Osteocyte (in vitro differentiated cells): ENCODE measurements around the gene OVOL2. TPM values are rescaled to one million over a fixed set of nuclear protein-coding genes. Genes with fewer than 3 reads are reported as not detected.
"Not testable (repeated sequence)": the region's sequence is repeated elsewhere in the genome, so short reads cannot be mapped to it uniquely, and the experiment has no call there.

Experiments used
- DNase-seq: peaks from one replicate; pipeline ENCODE4 v3.0.0; 2021; ENCODE audit warnings: mixed read lengths; ENCODE audit not compliant: unreplicated experiment; ENCODE audit errors: extremely low spot score
- H3K27ac Mint-ChIP-seq: one replicate; pipeline ENCODE4 v1.8.0; 2021; ENCODE audit warnings: mild to moderate bottlenecking, mixed read lengths; ENCODE audit not compliant: unreplicated experiment
- H3K27me3 Mint-ChIP-seq: one replicate; pipeline ENCODE4 v1.8.0; 2021; ENCODE audit warnings: mixed read lengths; ENCODE audit not compliant: unreplicated experiment
- H3K36me3 Mint-ChIP-seq: one replicate; pipeline ENCODE4 v1.8.0; 2021; ENCODE audit warnings: mixed read lengths; ENCODE audit not compliant: unreplicated experiment
- H3K4me1 Mint-ChIP-seq: one replicate; pipeline ENCODE4 v1.8.0; 2021; ENCODE audit warnings: mixed read lengths; ENCODE audit not compliant: unreplicated experiment
- H3K4me3 Mint-ChIP-seq: one replicate; pipeline ENCODE4 v1.8.0; 2021; ENCODE audit warnings: mild to moderate bottlenecking, moderate library complexity, mixed read lengths; ENCODE audit not compliant: unreplicated experiment
- H3K9me3 Mint-ChIP-seq: one replicate; pipeline ENCODE4 v1.8.0; 2021; ENCODE audit warnings: mixed read lengths; ENCODE audit not compliant: unreplicated experiment
- CTCF ChIP-seq: fragments of 200-600 bp; sonication (generic); IDR thresholded peaks from 2 replicates; pipeline ENCODE4 v1.5.0; 2021; ENCODE audit warnings: antibody characterized with exemption, mild to moderate bottlenecking, moderate library complexity
- long read RNA-seq: library from polyadenylated mRNA; unstranded; transcript quantifications from one replicate; pipeline ENCODE4 v2.0.0, GENCODE V29; 2021
- total RNA-seq: library from RNA; stranded (reverse); gene quantifications from 2 replicates; pipeline ENCODE4 v1.2.1, GENCODE V29; 2021

OVOL2 gene
- total RNA-seq, result not detected in 2 replicates
- long read RNA-seq, partial matches to known transcripts, result 0 of 2 reads
- long read RNA-seq, other reads (novel, unspliced or antisense), result 2 of 2 reads

GRCh38 chr20:18057101-18057993, at the start of gene OVOL2:
Gene OVOL2 (minus strand): TSS chr20:18057916. CDS start chr20:18057634, 282 bp downstream.
- Mint-ChIP-seq H3K9me3 (no peaks in the 10 kb centered on the region), H3K36me3 (no peaks in the 10 kb centered on the region), H3K27me3 (peaks cover 82% of the 10 kb centered on the region), H3K27ac (no peak within 1 kb of the TSS), H3K4me3 (peak within 1 kb of the TSS; percentile 32), H3K4me1 (peaks cover 15% of the 10 kb centered on the region)
- no peak for DNase-seq
- no peak for TF ChIP-seq CTCF

GRCh38 chr20:18103497-18103896, 45.8 kb upstream of the OVOL2 start:
- TF ChIP-seq CTCF, result no peak
- DNase-seq, result no peak
- no peaks in the 10 kb centered on the region for H3K4me1 Mint-ChIP-seq
- H3K4me3 Mint-ChIP-seq, result no peak overlapping the region
- no peaks in the 10 kb centered on the region for H3K36me3 Mint-ChIP-seq
- peaks cover 34% of the 10 kb centered on the region for H3K27me3 Mint-ChIP-seq
- no peaks in the 10 kb centered on the region for H3K9me3 Mint-ChIP-seq
- H3K27ac Mint-ChIP-seq, result no peak overlapping the region

GRCh38 chr20:18101125-18101810, 43.6 kb upstream of the OVOL2 start:
- TF ChIP-seq CTCF, result no peak
- H3K36me3 Mint-ChIP-seq, result no peaks in the 10 kb centered on the region
- H3K9me3 Mint-ChIP-seq, result no peaks in the 10 kb centered on the region
- peak; percentile 44 for DNase-seq
- no peak overlapping the region for H3K4me3 Mint-ChIP-seq
- no peaks in the 10 kb centered on the region for H3K4me1 Mint-ChIP-seq
- H3K27ac Mint-ChIP-seq, result no peak overlapping the region
- H3K27me3 Mint-ChIP-seq, result peaks cover 28% of the 10 kb centered on the region

GRCh38 chr20:18100569-18100968, 42.9 kb upstream of the OVOL2 start:
- H3K27me3 Mint-ChIP-seq, result peaks cover 24% of the 10 kb centered on the region
- not testable (repeated sequence) for H3K4me3 Mint-ChIP-seq, H3K4me1 Mint-ChIP-seq, H3K27ac Mint-ChIP-seq, H3K36me3 Mint-ChIP-seq, H3K9me3 Mint-ChIP-seq
- DNase-seq, result peak; percentile 56

GRCh38 chr20:18094191-18094590, 36.5 kb upstream of the OVOL2 start:
- H3K36me3 Mint-ChIP-seq, result no peaks in the 10 kb centered on the region
- H3K4me1 Mint-ChIP-seq, result no peaks in the 10 kb centered on the region
- H3K9me3 Mint-ChIP-seq, result no peaks in the 10 kb centered on the region
- no peak overlapping the region for H3K27ac Mint-ChIP-seq
- peaks cover 10% of the 10 kb centered on the region for H3K27me3 Mint-ChIP-seq
- DNase-seq, result no peak
- H3K4me3 Mint-ChIP-seq, result no peak overlapping the region
- no peak for TF ChIP-seq CTCF
